ENCODE results near the gene DCC. TPM values are rescaled to one million over a fixed set of nuclear protein-coding genes. Genes with fewer than 3 reads are reported as not detected.

DCC gene
- total and polyA plus RNA-seq, 9 of the 15 experiments (the other 6 are each of a cell fraction or from before 2014, with no cell fraction given), result not detected

- TF ChIP-seq, protein P1, sequence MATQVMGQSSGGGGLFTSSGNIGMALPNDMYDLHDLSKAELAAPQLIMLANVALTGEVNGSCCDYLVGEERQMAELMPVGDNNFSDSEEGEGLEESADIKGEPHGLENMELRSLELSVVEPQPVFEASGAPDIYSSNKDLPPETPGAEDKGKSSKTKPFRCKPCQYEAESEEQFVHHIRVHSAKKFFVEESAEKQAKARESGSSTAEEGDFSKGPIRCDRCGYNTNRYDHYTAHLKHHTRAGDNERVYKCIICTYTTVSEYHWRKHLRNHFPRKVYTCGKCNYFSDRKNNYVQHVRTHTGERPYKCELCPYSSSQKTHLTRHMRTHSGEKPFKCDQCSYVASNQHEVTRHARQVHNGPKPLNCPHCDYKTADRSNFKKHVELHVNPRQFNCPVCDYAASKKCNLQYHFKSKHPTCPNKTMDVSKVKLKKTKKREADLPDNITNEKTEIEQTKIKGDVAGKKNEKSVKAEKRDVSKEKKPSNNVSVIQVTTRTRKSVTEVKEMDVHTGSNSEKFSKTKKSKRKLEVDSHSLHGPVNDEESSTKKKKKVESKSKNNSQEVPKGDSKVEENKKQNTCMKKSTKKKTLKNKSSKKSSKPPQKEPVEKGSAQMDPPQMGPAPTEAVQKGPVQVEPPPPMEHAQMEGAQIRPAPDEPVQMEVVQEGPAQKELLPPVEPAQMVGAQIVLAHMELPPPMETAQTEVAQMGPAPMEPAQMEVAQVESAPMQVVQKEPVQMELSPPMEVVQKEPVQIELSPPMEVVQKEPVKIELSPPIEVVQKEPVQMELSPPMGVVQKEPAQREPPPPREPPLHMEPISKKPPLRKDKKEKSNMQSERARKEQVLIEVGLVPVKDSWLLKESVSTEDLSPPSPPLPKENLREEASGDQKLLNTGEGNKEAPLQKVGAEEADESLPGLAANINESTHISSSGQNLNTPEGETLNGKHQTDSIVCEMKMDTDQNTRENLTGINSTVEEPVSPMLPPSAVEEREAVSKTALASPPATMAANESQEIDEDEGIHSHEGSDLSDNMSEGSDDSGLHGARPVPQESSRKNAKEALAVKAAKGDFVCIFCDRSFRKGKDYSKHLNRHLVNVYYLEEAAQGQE (IDR thresholded peaks at IDR 0.05; ENCODE audit: borderline replicate concordance), result no peak
- TF ChIP-seq, protein P1 (CRISPR knock-in tag; IDR thresholded peaks at IDR 0.05; ENCODE audit: low read depth), result no peak
- TF ChIP-seq HDAC6 (IDR thresholded peaks at IDR 0.05; ENCODE audit: low read depth, low read length) (no peak), ELF4 (CRISPR knock-in tag; IDR thresholded peaks at IDR 0.05) (no peak), KDM2B (CRISPR knock-in tag; IDR thresholded peaks at IDR 0.05) (no peak), POLR2AphosphoS2 (IDR thresholded peaks at IDR 0.05; ENCODE audit: low read length) (no peak), RBM39 (optimal IDR thresholded peaks at IDR 0.05; ENCODE audit: low read depth, low read length) (no peak), ZNF146 (CRISPR knock-in tag; IDR thresholded peaks at IDR 0.05; ENCODE audit: unreplicated experiment) (no peak), MNT (conservative IDR thresholded peaks at IDR 0.05) (no peak), ZNF76 (CRISPR knock-in tag; IDR thresholded peaks at IDR 0.05; ENCODE audit: borderline replicate concordance) (no peak), CTBP1 (IDR thresholded peaks at IDR 0.05; ENCODE audit: borderline replicate concordance) (no peak), HIVEP1 (CRISPR knock-in tag; IDR thresholded peaks at IDR 0.05) (no peak), GATAD2A (IDR thresholded peaks at IDR 0.05) (no peak)
Measured at GRCh38 chr18:52615321-52615720, 275.3 kb downstream of the DCC start (continued).

All from K562 (cell line).